HFFc6 (cell line): ENCODE data around the gene PLIN3. TPM values are rescaled to one million over a fixed set of nuclear protein-coding genes. Genes with fewer than 3 reads are reported as not detected.

Source experiments
- DNase-seq: peaks from one replicate; pipeline ENCODE4 v3.0.0-alpha.2; 2018
- H3K27ac Mint-ChIP-seq: 2 replicates; pipeline ENCODE4 v1.8.0; 2020; ENCODE audit warnings: mild to moderate bottlenecking, mixed read lengths
- H3K27me3 Mint-ChIP-seq: 2 replicates; pipeline ENCODE4 v1.8.0; 2021; ENCODE audit warnings: mild to moderate bottlenecking, moderate library complexity, mixed read lengths; ENCODE audit not compliant: insufficient read depth
- H3K36me3 Mint-ChIP-seq: 2 replicates; pipeline ENCODE4 v1.8.0; 2021; ENCODE audit warnings: low read depth, mixed read lengths
- H3K4me1 Mint-ChIP-seq: 2 replicates; pipeline ENCODE4 v1.8.0; 2020; ENCODE audit warnings: low read depth, mixed read lengths
- H3K4me3 Mint-ChIP-seq: 2 replicates; pipeline ENCODE4 v1.8.0; 2020; ENCODE audit warnings: mild to moderate bottlenecking, moderate library complexity, mixed read lengths
- H3K9me3 Mint-ChIP-seq: 2 replicates; pipeline ENCODE4 v1.8.0; 2020; ENCODE audit warnings: mild to moderate bottlenecking, mixed read lengths
- CTCF ChIP-seq: fragments of 200-600 bp; sonication (generic); IDR thresholded peaks from 2 replicates; pipeline ENCODE4 v1.5.0; 2021; ENCODE audit warnings: antibody characterized with exemption, mild to moderate bottlenecking
- total RNA-seq, 6 experiments: library from RNA; stranded (reverse); fragmentation: NEBNext Ultra II Directional; extraction: Animal tissue kit (Norgen Biotek cat#: 25700); gene quantifications; 2 replicates in 1 of 6; 3 replicates in 5 of 6; pipeline ENCODE4 v1.2.3, GENCODE V29; 2021

PLIN3 gene
- total RNA-seq, 6 experiments from 2014 or later: 250 to 300 (median 266) TPM

- DNase-seq: no peak
- no peak overlapping the region for H3K27ac Mint-ChIP-seq
- no peaks in the 10 kb centered on the region for H3K9me3 Mint-ChIP-seq
- no peak for TF ChIP-seq CTCF
- H3K4me3 Mint-ChIP-seq: no peak overlapping the region
- H3K4me1 Mint-ChIP-seq: no peaks in the 10 kb centered on the region
- H3K36me3 Mint-ChIP-seq: no peaks in the 10 kb centered on the region
- peaks cover 3% of the 10 kb centered on the region for H3K27me3 Mint-ChIP-seq
Measured at GRCh38 chr19:4879041-4879440, 11.6 kb upstream of the PLIN3 start.

- DNase-seq: no peak
- Mint-ChIP-seq H3K27ac (no peak overlapping the region), H3K4me3 (no peak overlapping the region), H3K27me3 (peaks cover 3% of the 10 kb centered on the region), H3K4me1 (no peaks in the 10 kb centered on the region), H3K36me3 (no peaks in the 10 kb centered on the region), H3K9me3 (no peaks in the 10 kb centered on the region)
- no peak for TF ChIP-seq CTCF
Measured at GRCh38 chr19:4878491-4878968, 11.1 kb upstream of the PLIN3 start.

- TF ChIP-seq CTCF: no peak
- Mint-ChIP-seq H3K27me3 (peaks cover 3% of the 10 kb centered on the region), H3K27ac (no peak overlapping the region), H3K4me1 (peaks cover under 1% of the 10 kb centered on the region), H3K4me3 (no peak overlapping the region), H3K9me3 (no peaks in the 10 kb centered on the region), H3K36me3 (no peaks in the 10 kb centered on the region)
- DNase-seq: no peak
Measured at GRCh38 chr19:4877753-4878490, 10.5 kb upstream of the PLIN3 start.

- DNase-seq: no peak
- no peak for TF ChIP-seq CTCF
- no peak overlapping the region for H3K4me3 Mint-ChIP-seq
- peaks cover 9% of the 10 kb centered on the region for H3K36me3 Mint-ChIP-seq
- H3K9me3 Mint-ChIP-seq: peaks cover 7% of the 10 kb centered on the region; the same call in 1 of the 2 replicates
- H3K4me1 Mint-ChIP-seq: peaks cover 23% of the 10 kb centered on the region
- H3K27me3 Mint-ChIP-seq: no peaks in the 10 kb centered on the region
- no peak overlapping the region for H3K27ac Mint-ChIP-seq
Measured at GRCh38 chr19:4873930-4874329, 6.5 kb upstream of the PLIN3 start.

- Mint-ChIP-seq H3K4me1 (peaks cover 31% of the 10 kb centered on the region), H3K27ac (no peak overlapping the region), H3K27me3 (no peaks in the 10 kb centered on the region), H3K9me3 (peaks cover 7% of the 10 kb centered on the region; the same call in 1 of the 2 replicates), H3K36me3 (peaks cover 9% of the 10 kb centered on the region), H3K4me3 (no peak overlapping the region)
- DNase-seq: no peak
- no peak for TF ChIP-seq CTCF
Measured at GRCh38 chr19:4871711-4872110, 4.2 kb upstream of the PLIN3 start.
